Spleen (tissue), 11 donors: ENCODE measurements around the gene HOXA2. TPM values are rescaled to one million over a fixed set of nuclear protein-coding genes. Genes with fewer than 3 reads are reported as not detected.
A peak's percentile ranks its signal among the peaks of the same experiment; 100 is the strongest.

Experiments used
- DNase-seq: peaks from one replicate; pipeline ENCODE4 v3.0.0-alpha.2; 2020
- H3K27ac ChIP-seq, 8 donors: fragments of 200-600 bp; sonication (generic) in 7 of 8; 1 replicate in 4 of 8; 2 replicates in 4 of 8; pipeline versions ENCODE4 v1.5.0 to v1.8.0; 2016 to 2021; ENCODE audit warnings: inconsistent platforms in 4 of 8, mild to moderate bottlenecking in 4 of 8, moderate library complexity in 1 of 8
- H3K27me3 ChIP-seq, 7 donors: fragments of 200-600 bp; sonication (generic) in 6 of 7; replicated peaks in 1 of 7; 1 replicate in 4 of 7; 2 replicates in 3 of 7; pipeline versions ENCODE4 v1.5.0 to v1.8.0; 2016 to 2021; ENCODE audit warnings: inconsistent platforms in 3 of 7, mild to moderate bottlenecking in 1 of 7
- H3K36me3 ChIP-seq, 6 donors: fragments of 200-600 bp; sonication (generic) in 5 of 6; 1 replicate in 4 of 6; 2 replicates in 2 of 6; pipeline versions ENCODE4 v1.5.0 to v1.8.0; 2016 to 2021; ENCODE audit warnings: inconsistent platforms in 2 of 6
- H3K4me1 ChIP-seq, 6 donors: fragments of 200-600 bp; sonication (generic) in 5 of 6; 1 replicate in 3 of 6; 2 replicates in 3 of 6; pipeline versions ENCODE4 v1.5.0 to v1.8.0; 2016 to 2021; ENCODE audit warnings: inconsistent platforms in 3 of 6
- H3K4me3 ChIP-seq, 8 donors: fragments of 200-600 bp; sonication (generic) in 7 of 8; 1 replicate in 4 of 8; 2 replicates in 4 of 8; pipeline versions ENCODE4 v1.5.0 to v1.8.0; 2016 to 2021; ENCODE audit warnings: inconsistent platforms in 4 of 8, mild to moderate bottlenecking in 4 of 8, moderate library complexity in 2 of 8
- H3K9me3 ChIP-seq, 8 donors: fragments of 200-600 bp; sonication (generic) in 7 of 8; 1 replicate in 4 of 8; 2 replicates in 4 of 8; pipeline versions ENCODE4 v1.5.0 to v1.8.0; 2016 to 2021; ENCODE audit warnings: inconsistent platforms in 4 of 8
- POLR2A ChIP-seq, 3 donors: fragments of 450-650 bp; IDR thresholded peaks; one replicate each; pipeline ENCODE4 v1.5.1; 2017; ENCODE audit warnings: antibody characterized with exemption in 3 of 3, mild to moderate bottlenecking in 1 of 3
- POLR2AphosphoS5 ChIP-seq, 3 donors: sonication (generic); formaldehyde crosslinking; IDR thresholded peaks; one replicate each; pipeline ENCODE4 v1.5.1; 2017; ENCODE audit warnings: antibody characterized with exemption in 3 of 3
- WGBS, 5 donors: extraction: QIAGEN DNeasy Blood & Tissue Kit in 3 of 5; methylation state at CpG; one replicate each; pipeline versions ENCODE4 v1.1.5 to v1.1.7; 2013 to 2018; 5-methylcytosine and 5-hydroxymethylcytosine counted together
- intact Hi-C: fragments of 100-400 bp; cut with DNase I; formaldehyde crosslinking; loops from one replicate; pipeline ENCODE4 v1.15.0; 2023; ENCODE audit warnings: low total_unique reads
- polyA plus RNA-seq, 3 donors: library from polyadenylated mRNA; stranded (reverse); fragments of 200-250 nt; gene quantifications; one replicate each; pipeline ENCODE4 v1.2.1, GENCODE V29; 2013
- total RNA-seq, 7 donors: library from RNA; depleted of rRNA in 3 of 7; stranded (reverse); fragments of >200 nt in 3 of 7; fragmentation: NEBNext Ultra II Directional in 4 of 7; extraction: Animal tissue kit (Norgen Biotek cat#: 25700) in 4 of 7; gene quantifications; one replicate each; pipeline versions ENCODE4 v1.1.0 to v1.2.1, GENCODE V29; 2016 to 2021
- TF ChIP-seq, protein P1 (sequence below), 11 experiments: fragments of 200-600 bp in 7 of 11; fragments of 450-650 bp in 4 of 11; sonication (generic) in 4 of 11; IDR thresholded peaks in 8 of 11; conservative IDR thresholded peaks in 3 of 11; 1 replicate in 7 of 11; 2 replicates in 4 of 11; pipeline versions ENCODE4 v1.4.0 to v1.8.0; 2016 to 2021; ENCODE audit warnings: antibody characterized with exemption in 11 of 11, inconsistent platforms in 4 of 11, mild to moderate bottlenecking in 1 of 11
- donor health status: healthy with polysubstance abuse.
- donor health status: DM: no; HTN: no; CAD: no; lungs with moderate emphysema.
- donor health status: DM: no; HTN: no; CAD: no.
- donor health status: Bipolar disorder and iron deficiency.
- donor health status: healthy.
- donor health status: DM: no; HTN: no; CAD: no.
- donor health status: DM: yes; HTN: yes; CAD: no.

HOXA2 gene
- total and polyA plus RNA-seq, 10 donors, result 0.41 to 2.8 (median 0.90) TPM

DNA sequence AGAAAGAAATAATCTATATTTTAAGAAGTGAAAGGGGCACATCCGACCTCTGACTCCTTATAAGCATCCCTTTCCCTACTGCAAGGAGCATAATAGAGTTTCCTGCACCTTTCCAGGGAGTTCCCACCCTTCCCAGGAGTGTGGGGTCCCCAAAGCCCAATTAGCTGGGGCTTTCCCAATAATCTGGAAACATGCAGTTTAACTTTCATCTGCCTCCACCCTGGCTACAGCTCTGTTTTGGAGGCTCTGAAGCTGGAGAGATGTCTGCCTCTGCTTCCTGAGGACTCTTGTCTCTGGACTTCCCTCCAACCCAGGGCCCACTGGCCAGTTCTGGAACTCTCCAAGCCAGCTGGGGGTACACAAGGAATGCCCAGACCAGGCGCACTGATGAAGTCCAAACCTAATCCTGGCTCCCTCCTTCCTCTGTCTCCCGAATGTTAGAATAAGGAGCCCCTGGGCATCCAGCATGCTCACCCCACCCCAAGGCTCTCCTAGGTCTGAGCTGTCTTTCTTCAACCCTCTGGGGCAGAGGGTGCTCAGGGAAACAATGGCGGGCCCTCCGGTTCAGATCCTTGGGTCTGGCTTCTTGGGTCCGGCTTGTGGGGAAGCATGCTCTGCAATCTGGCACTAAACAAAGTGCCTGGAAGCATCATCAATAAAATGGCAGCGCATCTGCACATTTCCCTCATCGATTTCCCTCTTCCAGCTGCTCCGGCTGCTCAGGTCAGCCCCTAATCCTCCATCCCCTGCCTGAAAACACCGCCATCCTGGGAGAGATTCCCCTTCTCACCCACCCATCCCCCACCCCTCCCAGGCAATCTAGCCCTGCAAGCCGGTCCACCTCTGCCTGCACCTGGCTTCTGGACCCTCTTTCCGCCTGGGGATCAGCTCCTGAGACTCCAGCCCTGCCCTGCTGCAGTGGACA, 14.7 kb upstream of the HOXA2 start:
- no peak for DNase-seq

DNA sequence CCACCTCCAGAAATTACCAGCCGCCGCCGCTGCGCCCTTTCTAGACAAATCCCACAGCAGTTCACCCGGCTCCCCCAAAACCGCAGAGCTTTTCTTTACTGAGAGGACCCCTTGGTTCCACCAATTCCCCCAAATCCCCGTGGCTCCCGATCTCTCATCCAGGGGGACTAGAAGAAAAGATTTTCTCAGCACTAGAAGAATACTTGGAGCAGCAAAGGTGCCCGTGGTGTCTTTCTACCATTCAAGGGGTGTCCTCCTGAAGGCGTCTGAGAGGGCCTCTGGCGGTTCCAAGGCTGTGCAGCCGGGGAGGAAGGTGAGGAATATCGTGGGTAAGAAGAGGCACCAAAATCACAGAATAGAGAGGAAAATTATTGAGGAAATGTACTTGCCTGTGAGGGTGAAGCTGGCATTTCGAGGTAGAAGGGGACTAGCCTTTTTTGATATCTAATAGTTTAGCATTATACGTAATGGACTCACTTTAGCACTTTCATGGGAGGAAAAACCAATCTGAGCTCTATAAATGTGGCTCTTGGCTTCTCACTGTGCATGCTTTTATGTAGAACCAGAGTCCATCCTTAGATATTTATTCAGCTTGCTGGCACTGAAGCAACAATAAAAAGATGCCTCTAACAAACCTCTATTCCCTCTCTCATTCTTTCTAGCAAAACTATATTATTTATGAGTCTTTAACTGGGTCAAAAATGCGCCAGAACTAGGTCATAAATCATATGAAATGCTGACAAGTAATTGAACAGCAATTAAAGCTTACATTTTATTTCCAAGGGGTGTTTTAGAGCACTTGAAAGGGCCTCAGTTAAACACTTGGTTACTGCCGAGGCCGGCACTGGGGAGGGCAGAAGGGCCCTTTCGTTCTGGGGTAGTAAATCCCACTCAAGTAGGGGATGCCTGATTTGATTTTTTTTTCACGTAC, 13.8 kb upstream of the HOXA2 start:
- peak overlapping the region in 7 of 8 donors; percentile 63 to 89 (median 71) for H3K27ac ChIP-seq
- 63 to 85% (median 72%) methylated on average over 20 of the region's 20 CpGs for WGBS, 5 donors
- no peaks in the 10 kb centered on the region for H3K36me3 ChIP-seq
- no peak for DNase-seq
- no peaks in the 10 kb centered on the region for H3K9me3 ChIP-seq
- H3K27me3 ChIP-seq, result no peaks in the 10 kb centered on the region
- intact Hi-C loops, result loop anchor here (10.0 kb wide), 1 partner anchor 361 kb away; no protein-coding TSS in a partner anchor
- H3K4me3 ChIP-seq, result peak overlapping the region in 5 of 8 donors; percentile 23 to 59 (median 27)
- TF ChIP-seq, protein P1, sequence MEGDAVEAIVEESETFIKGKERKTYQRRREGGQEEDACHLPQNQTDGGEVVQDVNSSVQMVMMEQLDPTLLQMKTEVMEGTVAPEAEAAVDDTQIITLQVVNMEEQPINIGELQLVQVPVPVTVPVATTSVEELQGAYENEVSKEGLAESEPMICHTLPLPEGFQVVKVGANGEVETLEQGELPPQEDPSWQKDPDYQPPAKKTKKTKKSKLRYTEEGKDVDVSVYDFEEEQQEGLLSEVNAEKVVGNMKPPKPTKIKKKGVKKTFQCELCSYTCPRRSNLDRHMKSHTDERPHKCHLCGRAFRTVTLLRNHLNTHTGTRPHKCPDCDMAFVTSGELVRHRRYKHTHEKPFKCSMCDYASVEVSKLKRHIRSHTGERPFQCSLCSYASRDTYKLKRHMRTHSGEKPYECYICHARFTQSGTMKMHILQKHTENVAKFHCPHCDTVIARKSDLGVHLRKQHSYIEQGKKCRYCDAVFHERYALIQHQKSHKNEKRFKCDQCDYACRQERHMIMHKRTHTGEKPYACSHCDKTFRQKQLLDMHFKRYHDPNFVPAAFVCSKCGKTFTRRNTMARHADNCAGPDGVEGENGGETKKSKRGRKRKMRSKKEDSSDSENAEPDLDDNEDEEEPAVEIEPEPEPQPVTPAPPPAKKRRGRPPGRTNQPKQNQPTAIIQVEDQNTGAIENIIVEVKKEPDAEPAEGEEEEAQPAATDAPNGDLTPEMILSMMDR (IDR thresholded peaks at IDR 0.05 in 8 of 11, conservative IDR thresholded peaks at IDR 0.05 in 3 of 11), result no peak
- TF ChIP-seq POLR2AphosphoS5 (IDR thresholded peaks at IDR 0.05), result no peak
- TF ChIP-seq POLR2A (IDR thresholded peaks at IDR 0.05), result no peak
- H3K4me1 ChIP-seq, result peaks cover 0 to 55% (median 24%) of the 10 kb centered on the region in 6 donors

More for the DNA sequence above, 14.7 kb upstream of the HOXA2 start:
- WGBS, 5 donors, result 59 to 82% (median 79%) methylated on average over 12 of the region's 12 CpGs
- intact Hi-C loops, result loop anchor here (10.0 kb wide), 1 partner anchor 362 kb away; no protein-coding TSS in a partner anchor
- no peak for TF ChIP-seq POLR2A (IDR thresholded peaks at IDR 0.05)
- Histone ChIP-seq H3K27me3 (no peaks in the 10 kb centered on the region), H3K9me3 (no peaks in the 10 kb centered on the region), H3K27ac (peak overlapping the region in 7 of 8 donors; percentile 35 to 89 (median 71)), H3K4me1 (peaks cover 0 to 48% (median 19%) of the 10 kb centered on the region in 6 donors), H3K36me3 (no peaks in the 10 kb centered on the region), H3K4me3 (peak overlapping the region in 6 of 8 donors; percentile 3 to 59 (median 20))

DNA sequence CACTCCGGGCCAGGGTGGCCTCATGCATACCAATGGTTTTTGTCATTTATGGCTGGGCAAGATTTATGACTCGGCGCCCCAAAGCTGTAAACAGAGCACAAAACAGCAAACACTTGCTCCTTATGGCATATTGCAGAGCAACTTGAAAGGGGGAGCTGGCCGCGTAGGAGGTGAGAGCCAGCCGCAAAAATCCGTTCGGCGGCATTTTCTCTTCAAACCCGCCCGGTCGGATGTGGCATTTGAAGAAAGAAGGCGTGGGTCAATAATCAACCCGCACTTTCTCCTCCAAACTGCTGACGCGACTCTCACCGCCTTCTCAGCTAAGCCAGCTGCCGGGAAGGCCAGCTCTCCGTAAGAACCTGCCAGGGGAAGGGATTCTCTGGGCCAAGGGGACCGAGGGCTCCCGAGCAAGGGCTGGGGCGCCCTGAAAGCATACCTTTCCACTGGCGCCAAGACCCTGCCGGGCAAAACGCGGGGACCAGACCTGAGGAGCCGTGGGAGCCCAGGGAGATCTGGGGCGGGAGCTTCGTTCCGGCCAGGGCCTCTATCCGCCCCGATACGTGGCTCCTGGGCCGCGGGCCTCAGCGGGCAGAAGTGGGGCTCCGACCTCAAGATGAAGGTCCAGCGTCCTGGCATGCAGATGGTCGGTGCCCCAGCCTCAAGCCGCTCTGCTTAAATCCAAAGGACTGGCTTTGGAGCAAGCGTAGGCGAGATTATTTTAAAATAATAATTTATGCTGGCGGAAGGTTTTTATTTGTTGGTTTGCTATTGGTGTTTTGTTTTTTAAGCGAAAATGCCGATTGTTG, 12.9 kb upstream of the HOXA2 start:
- Histone ChIP-seq H3K27me3 (no peaks in the 10 kb centered on the region), H3K4me3 (peak overlapping the region in 6 of 8 donors; percentile 2 to 59 (median 25)), H3K27ac (peak overlapping the region; percentile 27 to 89 (median 71)), H3K4me1 (peaks cover 0 to 62% (median 27%) of the 10 kb centered on the region in 6 donors), H3K9me3 (no peaks in the 10 kb centered on the region), H3K36me3 (no peaks in the 10 kb centered on the region)
- 59 to 88% (median 75%) methylated on average over 42 to 45 of the region's 45 CpGs for WGBS, 5 donors
- intact Hi-C loops, result loop anchor here (10.0 kb wide), 1 partner anchor 361 kb away; no protein-coding TSS in a partner anchor
- peak in 1 of 3 donors; percentile 37 for TF ChIP-seq POLR2AphosphoS5 (IDR thresholded peaks at IDR 0.05)
- TF ChIP-seq, protein P1 (IDR thresholded peaks at IDR 0.05 in 8 of 11, conservative IDR thresholded peaks at IDR 0.05 in 3 of 11), result no peak
- no peak for DNase-seq

DNA sequence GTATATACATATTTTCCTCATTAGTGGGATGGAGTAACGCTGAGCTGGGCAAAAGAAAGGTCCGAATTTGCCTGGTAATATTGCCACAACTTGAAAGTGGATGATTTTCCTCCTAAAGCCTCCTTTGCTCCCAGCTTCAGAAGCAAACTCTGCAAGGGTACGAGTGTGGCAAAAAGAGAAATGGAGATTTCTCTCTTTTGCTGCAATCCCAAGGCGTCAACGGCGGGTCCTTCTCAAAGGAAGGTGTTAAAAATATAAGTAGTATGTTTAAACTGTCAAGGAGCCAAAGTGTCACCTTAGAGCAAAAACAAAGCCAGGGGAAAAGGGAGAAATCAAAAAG, 12.4 kb upstream of the HOXA2 start:
- peak overlapping the region in 7 of 8 donors; percentile 13 to 89 (median 71) for H3K27ac ChIP-seq
- no peaks in the 10 kb centered on the region for H3K27me3 ChIP-seq
- no peaks in the 10 kb centered on the region for H3K36me3 ChIP-seq
- TF ChIP-seq POLR2A (IDR thresholded peaks at IDR 0.05) (no peak), POLR2AphosphoS5 (IDR thresholded peaks at IDR 0.05) (no peak)
- TF ChIP-seq, protein P1 (IDR thresholded peaks at IDR 0.05 in 8 of 11, conservative IDR thresholded peaks at IDR 0.05 in 3 of 11), result no peak
- no peak for DNase-seq
- peaks cover 0 to 68% (median 27%) of the 10 kb centered on the region in 6 donors for H3K4me1 ChIP-seq
- WGBS, 5 donors, result 66 to 80% (median 78%) methylated on average over 6 of the region's 6 CpGs
- H3K4me3 ChIP-seq, result peak overlapping the region in 5 of 8 donors; percentile 23 to 59 (median 26)
- intact Hi-C loops, result loop anchor here (10.0 kb wide), 1 partner anchor 360 kb away; no protein-coding TSS in a partner anchor
- H3K9me3 ChIP-seq, result no peaks in the 10 kb centered on the region
